ENCODE results near the gene TTLL11. TPM values are rescaled to one million over a fixed set of nuclear protein-coding genes. Genes with fewer than 3 reads are reported as not detected.

Gene TTLL11
- total RNA-seq, 4 donors from 2014 or later: 20.5 to 41.3 (median 27.6) TPM

- Histone ChIP-seq H3K27ac (replicated peaks in 1 of 4) (no peak overlapping the region), H3K4me3 (no peak overlapping the region), H3K36me3 (no peaks in the 10 kb centered on the region), H3K27me3 (no peaks in the 10 kb centered on the region), H3K9me3 (no peaks in the 10 kb centered on the region), H3K4me1 (peaks cover 0 to 5% (median 2%) of the 10 kb centered on the region in 4 donors)
- no peak for TF ChIP-seq POLR2A (IDR thresholded peaks at IDR 0.05; ENCODE audit: low read depth)
- DNase-seq (ENCODE audit: extremely low spot score): no peak
- 62% methylated on average over 3 of the region's 4 CpGs for WGBS
- intact Hi-C loops (cut with DNase I): loop anchor here (10.0 kb wide), 1 partner anchor 134 kb away; no protein-coding TSS in a partner anchor
These were observed 204.7 kb downstream of the TTLL11 start for GRCh38 chr9:121888438-121888775.

DNA sequence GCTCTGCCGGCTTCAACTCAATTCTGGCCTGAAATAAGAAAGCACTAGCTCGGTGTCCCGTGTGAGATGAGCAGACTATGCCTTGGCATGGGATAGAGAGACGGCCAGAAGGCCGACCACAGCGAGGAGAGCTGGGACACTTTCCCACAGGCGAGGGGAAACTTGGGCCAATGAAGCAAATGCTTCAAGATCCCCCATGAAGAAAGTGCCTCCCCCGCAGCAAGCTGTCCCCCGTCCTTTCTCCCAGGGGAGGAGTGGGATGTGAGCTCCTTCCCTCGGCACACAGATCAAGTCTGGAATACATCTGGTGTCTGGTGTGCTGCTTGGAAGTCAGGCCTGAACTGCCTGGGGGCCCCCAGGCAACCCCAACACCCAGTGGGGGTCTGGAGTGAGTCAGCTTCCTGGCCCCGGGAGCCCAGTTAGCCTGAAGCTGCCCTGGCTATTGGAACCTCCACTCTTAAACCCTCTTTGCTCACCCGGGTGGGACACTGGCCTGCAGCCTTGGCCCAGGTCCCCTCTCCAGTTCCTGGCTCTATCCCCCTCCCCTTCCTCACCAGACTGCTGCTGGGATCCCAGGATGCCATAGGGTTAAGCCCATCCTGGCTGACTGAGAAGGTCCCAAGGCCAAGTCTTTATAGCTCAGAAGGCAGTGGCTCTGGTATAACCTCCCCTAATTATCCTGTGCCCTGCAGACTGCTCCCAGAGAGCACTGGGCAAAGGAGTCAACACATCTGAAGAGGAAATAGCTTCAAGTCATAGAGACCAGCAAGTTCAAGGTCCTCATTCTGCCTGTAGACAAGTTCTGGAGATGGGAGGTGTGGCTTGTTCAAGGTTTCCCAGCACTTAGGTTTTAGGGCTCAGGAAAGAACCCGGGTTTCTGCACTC is 205.3 kb downstream of the TTLL11 start:
- DNase-seq (ENCODE audit: extremely low spot score): no peak
- no peaks in the 10 kb centered on the region for H3K9me3 ChIP-seq
- no peaks in the 10 kb centered on the region for H3K27me3 ChIP-seq
- no peaks in the 10 kb centered on the region for H3K36me3 ChIP-seq
- TF ChIP-seq CTCF (IDR thresholded peaks at IDR 0.05) (no peak), POLR2A (IDR thresholded peaks at IDR 0.05; ENCODE audit: low read depth) (no peak), POLR2AphosphoS5 (IDR thresholded peaks at IDR 0.05) (no peak), EP300 (IDR thresholded peaks at IDR 0.05) (no peak)
- H3K4me3 ChIP-seq: no peak overlapping the region
- H3K4me1 ChIP-seq: peaks cover 0 to 5% (median 2%) of the 10 kb centered on the region in 4 donors
- intact Hi-C loops (cut with DNase I): loop anchor here (10.0 kb wide), 1 partner anchor 133 kb away; no protein-coding TSS in a partner anchor
- 85% methylated on average over 11 of the region's 13 CpGs for WGBS
- no peak overlapping the region for H3K27ac ChIP-seq (replicated peaks in 1 of 4)

DNA sequence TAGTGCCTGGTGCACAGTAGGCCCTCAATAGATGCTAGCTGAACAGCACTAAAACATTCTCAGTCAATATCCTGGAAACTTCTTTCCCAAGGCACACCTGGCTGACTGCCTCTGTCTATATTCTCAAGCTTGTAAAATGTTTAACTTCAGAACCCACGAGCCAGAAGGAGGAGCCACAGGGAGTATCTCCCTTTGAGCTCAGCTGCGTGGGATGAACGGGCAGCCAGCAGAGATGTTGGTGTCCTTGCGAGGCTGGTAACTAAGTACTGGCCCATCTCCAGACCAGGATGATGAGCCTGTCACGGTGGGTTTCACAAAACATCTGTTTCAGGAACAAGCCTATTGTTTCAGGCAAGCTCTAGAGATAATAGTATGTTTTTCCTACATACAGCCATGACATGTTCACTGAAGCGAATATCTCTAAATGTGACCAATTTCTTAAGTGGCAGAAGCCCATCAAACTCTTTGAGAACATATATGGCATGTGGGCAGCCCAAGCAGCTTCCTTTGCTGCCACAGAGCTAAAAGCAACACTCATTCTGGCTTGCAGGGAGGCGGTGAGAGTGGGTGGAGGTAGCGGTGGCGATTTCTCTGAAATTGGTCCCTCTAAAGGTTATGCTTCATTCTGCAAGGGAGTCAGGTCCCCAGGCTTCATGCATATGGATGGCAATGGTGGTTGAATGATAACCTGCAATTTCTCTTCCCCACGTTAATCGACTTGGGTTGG is 206.2 kb downstream of the TTLL11 start:
- 89% methylated on average over 11 of the region's 11 CpGs for WGBS
- intact Hi-C loops (cut with DNase I): loop anchor here (10.0 kb wide), 1 partner anchor 132 kb away; no protein-coding TSS in a partner anchor

DNA sequence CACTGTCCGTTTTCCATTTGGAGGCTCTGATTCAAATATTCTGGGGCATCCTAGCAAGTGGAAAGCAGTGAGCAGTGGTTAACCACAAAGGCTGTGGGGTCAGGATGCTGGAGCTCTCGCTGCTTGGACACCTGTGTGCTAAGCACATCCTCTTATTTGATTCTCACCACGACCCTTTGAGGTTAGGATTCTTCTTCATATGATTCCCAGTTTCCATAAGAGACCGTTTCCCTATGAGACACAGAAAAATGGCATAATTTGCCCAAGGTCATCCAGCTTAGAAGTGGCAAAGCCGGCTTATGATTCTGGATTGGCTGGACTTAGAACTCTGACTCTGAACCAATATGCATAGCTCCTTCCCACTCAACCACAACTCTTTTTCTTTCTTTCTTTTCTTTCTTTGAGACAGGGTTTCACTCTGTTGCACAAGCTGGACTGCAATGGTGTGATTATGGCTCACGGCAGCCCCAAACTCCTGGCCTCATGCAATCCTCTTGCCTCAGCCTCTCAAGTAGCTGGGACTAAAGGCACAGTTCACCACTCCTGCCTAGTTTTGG is 207.7 kb downstream of the TTLL11 start:
- 72% methylated on average over 6 of the region's 6 CpGs for WGBS
- no peak overlapping the region for H3K4me3 ChIP-seq
- intact Hi-C loops (cut with DNase I): loop anchor here (10.0 kb wide), 1 partner anchor 131 kb away; no protein-coding TSS in a partner anchor
- H3K27me3 ChIP-seq: no peaks in the 10 kb centered on the region
- H3K27ac ChIP-seq (replicated peaks in 1 of 4): no peak overlapping the region
- TF ChIP-seq POLR2A (IDR thresholded peaks at IDR 0.05; ENCODE audit: low read depth) (no peak), POLR2AphosphoS5 (IDR thresholded peaks at IDR 0.05) (no peak), CTCF (IDR thresholded peaks at IDR 0.05) (no peak), EP300 (IDR thresholded peaks at IDR 0.05) (no peak)
- no peaks in the 10 kb centered on the region for H3K9me3 ChIP-seq
- H3K4me1 ChIP-seq: peaks cover 0 to 5% (median 2%) of the 10 kb centered on the region in 4 donors
- no peak for DNase-seq (ENCODE audit: extremely low spot score)
- H3K36me3 ChIP-seq: no peaks in the 10 kb centered on the region

More for the DNA sequence above, 206.2 kb downstream of the TTLL11 start:
- TF ChIP-seq POLR2AphosphoS5 (IDR thresholded peaks at IDR 0.05) (no peak), CTCF (IDR thresholded peaks at IDR 0.05) (no peak), EP300 (IDR thresholded peaks at IDR 0.05) (no peak), POLR2A (IDR thresholded peaks at IDR 0.05; ENCODE audit: low read depth) (no peak)
- Histone ChIP-seq H3K27me3 (no peaks in the 10 kb centered on the region), H3K4me1 (peaks cover 0 to 5% (median 2%) of the 10 kb centered on the region in 4 donors), H3K27ac (replicated peaks in 1 of 4) (no peak overlapping the region), H3K36me3 (no peaks in the 10 kb centered on the region), H3K4me3 (no peak overlapping the region), H3K9me3 (no peaks in the 10 kb centered on the region)
- no peak for DNase-seq (ENCODE audit: extremely low spot score)

Measured in esophagus muscularis mucosa (tissue), 4 donors.